HG02763 (cell line): ENCODE measurements around the gene KRT80.
"Not testable (repeated sequence)": the region's sequence is repeated elsewhere in the genome, so short reads cannot be mapped to it uniquely, and the experiment has no call there.

Experiments used
- ATAC-seq: cut with Tn5 transposase; IDR thresholded peaks from one replicate; pipeline ENCODE4 v1.9.1; 2021; ENCODE audit warnings: mild to moderate bottlenecking, moderate library complexity; ENCODE audit not compliant: unreplicated experiment

KRT80 gene

DNA sequence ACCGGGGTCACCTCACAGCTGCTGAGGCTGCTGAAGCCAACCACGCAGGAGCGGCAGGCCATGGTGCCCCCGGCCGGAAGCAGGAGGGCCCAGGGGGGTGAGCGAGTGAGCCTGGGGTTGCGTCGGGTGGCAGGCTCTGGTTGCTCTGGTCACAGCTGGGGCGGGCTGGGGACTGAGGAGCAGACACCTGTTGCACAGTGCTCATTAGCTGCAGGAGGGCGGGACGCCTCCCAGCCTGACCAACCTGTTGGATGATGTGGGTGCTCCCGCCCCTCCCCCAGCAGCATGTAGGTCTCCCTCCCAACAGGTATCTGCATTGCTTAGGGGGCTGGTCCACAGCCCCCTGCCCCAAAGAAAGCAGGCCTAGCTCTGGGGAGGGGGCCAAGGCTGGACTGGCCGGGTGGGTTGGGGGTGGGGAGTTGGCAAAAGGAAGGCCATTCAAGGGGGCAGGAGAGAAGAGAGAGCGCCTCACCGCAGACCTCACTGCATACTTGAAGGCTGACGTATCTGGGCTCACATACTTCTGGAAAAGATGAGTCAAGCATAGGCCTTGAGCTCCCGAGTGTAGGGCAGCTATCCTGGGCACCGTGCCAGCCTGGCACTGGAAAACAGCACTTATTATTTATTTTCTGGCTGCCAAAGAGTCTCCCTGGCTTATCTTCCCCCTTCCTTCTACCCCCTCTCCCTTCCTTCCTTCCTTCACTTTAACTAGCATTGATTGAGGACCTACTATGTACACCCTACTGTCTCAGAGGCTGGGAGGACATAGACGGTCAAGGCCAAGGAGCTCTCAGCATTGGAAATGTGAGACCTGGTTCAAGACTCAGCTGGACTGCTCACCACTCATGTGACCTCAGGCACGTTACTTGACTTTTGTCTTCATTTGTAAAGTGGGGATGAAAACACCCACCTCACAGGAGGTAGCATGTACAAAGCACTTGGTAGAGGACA, at the start of gene KRT80:
Gene KRT80, minus strand, starts transcription at position 174 of the 951 bp plus-strand sequence. Its CDS starts 112 bp downstream, at position 62.
- ATAC-seq, result no peak

DNA sequence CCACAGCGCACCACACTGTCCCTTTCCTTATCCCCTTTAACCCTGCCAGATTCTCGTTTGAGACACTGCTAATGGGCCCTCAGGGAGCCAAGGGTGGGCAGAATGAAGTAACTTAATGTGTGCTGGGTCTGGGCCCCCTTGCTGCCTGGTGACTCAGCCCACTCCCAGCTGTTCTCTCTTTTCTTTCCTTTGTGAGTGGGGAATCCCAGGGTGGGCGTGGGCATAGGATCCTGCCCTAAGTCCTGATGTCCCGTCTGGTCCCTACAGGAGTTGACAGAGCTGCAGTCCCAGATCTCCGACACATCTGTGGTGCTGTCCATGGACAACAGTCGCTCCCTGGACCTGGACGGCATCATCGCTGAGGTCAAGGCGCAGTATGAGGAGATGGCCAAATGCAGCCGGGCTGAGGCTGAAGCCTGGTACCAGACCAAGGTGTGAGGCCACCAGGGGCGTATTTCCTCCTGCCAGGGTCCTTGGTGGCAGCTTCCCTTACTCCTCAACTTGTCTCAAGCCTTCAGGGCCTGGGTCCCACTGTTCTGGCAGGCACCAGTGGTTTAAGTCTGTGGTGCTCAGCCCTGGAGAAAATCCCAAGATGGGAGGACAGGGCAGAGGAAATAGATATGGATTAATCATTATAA, 49.5 kb upstream of the KRT80 start:
- ATAC-seq, result no peak

DNA sequence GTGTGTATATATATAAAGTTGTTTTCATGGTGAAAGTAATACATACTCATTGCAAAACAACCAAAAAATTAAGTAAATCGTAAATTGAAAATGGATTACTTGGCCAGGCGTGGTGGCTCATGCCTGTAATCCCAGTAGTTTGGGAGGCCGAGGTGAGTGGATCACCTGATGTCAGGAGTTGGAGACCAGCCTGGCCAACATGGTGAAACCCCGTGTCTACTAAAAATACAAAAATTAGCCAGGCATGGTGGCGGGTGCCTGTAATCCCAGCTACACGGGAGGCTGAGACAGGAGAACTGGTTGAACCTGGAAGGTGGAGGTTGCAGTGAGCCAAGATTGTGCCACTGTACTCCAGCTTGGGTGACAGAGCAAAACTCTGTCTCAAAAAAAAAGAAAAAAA, 48.4 kb upstream of the KRT80 start:
- ATAC-seq, result not testable (repeated sequence)

DNA sequence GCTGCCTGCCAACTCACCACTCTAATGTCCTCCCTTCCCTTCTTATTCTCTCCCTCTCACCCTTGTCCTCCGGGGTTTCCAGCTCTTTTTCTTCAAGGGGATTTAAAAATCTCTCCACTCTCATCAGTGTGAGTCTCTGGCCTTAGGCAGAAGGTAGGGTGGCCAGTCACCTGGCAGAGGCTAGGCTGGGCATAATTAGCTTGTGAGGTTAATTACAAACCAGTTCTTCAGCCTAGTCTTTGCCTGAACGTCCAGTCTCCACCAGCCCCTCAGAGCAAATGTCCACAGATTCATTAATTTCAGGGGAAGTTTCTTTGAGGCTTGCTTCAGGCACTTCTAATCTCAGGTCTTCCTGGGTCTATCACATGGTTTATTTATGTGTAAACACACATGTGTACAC, 48.0 kb upstream of the KRT80 start:
- no peak for ATAC-seq

DNA sequence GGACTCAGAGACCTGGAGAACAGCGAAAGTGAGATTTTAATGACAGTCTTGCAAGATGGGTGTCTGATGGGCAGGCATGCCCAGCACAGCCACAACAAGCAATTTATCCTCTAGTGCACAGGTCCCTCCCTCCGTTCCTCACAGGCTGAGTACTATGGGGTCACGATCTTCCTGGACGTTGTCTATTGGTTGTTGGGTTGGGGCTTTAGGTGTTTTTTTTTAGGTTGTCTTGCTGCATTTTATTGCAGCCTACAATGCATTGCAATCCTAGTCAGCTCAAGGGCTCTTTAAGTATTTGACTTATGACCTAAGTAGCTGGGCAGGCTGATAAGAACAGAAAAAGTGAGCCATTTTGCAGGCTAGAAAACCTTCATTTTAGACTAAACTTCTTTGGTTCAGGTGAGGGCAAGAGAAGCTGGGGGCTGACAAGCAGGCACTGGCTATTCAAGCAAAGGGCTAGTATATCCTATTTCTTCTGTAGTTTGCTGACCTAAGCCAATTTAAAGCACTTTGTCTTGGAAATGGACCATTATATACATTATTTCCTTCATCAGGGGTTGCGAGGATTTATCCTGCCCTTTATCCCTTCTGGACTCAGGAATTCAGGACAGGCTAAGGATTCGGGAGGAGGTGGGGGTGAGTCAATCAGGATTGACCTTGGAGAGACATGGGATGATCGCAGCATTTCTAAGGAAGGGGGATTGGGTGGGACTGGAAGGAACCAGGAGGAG, 47.3 kb upstream of the KRT80 start:
- ATAC-seq, result no peak

DNA sequence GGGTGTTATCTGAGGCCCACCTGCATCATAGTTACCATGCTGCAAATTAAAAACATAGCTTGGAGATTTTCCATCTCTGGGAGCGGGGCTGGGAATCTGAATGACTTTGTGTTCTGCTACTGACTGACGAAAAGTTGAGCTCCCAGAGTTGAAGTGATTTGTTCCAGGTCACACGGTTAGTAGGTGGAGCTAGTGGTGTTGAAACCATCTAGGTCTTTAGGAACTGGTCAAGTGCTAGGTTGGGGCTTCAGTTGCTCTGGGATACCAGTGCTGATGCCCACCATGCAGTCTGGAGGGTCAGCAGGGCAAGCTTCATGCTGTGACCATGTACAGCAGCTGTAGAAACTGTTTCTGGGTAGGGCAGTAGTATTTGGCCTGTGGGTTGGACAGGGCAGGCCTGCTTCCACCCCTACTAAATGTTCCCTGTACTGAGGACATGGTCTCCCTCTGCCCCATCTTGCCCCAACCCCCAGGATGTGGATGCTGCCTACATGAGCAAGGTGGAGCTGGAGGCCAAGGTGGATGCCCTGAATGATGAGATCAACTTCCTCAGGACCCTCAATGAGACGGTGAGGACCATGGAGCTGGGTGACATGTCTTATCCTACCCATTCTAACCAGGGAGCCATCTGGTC, 46.5 kb upstream of the KRT80 start:
- ATAC-seq, result no peak

DNA sequence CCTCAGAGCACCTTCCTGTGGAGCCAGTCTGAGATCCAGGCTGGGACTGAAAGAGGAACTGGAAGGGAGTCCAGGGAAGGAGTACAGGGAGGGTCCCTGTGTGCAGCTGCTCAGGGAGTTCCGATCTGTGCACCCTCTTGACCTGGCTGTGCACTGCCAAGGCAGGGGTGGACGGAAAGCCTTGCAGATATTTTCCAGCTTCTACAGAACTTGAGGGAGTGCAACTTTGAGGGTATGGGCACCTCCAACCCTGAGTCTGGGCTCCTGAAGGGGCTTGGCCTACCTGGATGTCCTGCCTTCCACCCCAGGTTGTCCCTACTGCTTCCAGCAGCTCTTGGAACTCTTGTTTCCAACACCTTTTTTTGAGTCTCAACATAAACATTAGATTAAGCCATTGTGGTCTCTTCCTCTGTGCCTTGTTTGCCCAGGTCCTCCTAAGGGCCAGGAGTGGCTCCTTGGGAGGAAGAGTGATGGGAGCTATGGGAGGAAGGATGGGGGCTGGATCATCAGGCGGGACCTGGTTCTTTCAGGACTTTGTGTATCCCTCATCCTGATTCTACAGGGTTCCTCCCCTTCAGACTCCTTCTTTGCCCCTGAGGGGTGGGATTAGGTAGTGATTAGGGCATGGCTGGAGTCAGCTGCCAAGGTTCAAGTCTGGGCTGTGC, 44.7 kb upstream of the KRT80 start:
- ATAC-seq, result no peak

DNA sequence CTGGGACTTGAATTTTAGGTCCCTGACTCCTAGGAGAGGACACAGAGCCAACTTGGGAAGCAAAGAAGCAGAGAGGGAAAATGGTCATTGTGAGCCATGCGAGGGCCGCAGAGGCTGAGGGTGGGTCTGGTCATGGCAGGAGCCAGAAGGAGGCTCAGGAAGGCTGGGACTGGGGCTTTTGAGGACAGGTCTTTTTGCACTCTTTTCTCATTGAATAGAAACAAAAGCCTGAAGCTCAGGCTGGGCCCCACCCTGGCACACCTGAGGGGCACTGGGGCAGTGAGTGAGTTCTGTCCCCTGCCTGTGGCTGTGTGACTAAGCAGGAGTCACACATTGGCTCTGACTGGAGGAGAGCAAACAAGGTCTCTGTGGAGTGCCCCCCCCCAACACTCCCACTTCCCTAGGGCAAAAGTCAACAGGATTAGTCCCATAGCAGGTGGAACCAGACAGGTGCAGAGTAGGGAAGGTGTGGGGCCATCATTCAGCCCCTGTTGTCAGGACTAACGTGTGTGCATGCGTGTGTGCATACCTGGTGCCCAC, 44.1 kb upstream of the KRT80 start:
- ATAC-seq, result no peak

DNA sequence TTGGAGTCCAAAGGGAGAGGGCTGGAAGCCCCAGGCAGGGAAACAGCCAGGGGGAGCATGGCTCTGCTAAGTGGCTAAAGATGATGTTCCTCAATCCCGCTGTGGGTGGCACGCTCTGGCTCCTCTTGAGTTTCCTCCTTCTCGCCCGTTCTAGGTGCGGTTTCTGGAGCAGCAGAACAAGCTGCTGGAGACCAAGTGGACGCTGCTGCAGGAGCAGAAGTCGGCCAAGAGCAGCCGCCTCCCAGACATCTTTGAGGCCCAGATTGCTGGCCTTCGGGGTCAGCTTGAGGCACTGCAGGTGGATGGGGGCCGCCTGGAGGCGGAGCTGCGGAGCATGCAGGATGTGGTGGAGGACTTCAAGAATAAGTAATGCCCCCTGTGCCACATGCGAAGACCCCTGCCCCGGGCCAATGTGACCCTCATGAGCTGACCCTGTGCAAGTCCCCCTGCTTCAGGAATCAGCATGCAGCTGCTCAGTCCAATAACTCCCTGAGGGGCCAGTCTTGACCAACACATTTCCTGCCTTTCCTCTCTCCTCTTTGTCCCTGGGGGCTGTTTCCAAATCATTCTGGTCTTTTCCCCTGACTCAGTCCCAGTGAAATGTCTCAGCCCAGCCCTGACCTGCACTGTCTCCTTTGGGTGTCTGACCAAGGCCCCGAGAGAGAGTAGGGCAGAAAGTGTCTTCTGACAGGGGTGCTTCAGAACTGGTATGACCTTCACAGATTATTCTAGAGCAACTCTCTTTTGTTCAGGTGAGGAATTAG, 43.4 kb upstream of the KRT80 start:
- ATAC-seq, result no peak

DNA sequence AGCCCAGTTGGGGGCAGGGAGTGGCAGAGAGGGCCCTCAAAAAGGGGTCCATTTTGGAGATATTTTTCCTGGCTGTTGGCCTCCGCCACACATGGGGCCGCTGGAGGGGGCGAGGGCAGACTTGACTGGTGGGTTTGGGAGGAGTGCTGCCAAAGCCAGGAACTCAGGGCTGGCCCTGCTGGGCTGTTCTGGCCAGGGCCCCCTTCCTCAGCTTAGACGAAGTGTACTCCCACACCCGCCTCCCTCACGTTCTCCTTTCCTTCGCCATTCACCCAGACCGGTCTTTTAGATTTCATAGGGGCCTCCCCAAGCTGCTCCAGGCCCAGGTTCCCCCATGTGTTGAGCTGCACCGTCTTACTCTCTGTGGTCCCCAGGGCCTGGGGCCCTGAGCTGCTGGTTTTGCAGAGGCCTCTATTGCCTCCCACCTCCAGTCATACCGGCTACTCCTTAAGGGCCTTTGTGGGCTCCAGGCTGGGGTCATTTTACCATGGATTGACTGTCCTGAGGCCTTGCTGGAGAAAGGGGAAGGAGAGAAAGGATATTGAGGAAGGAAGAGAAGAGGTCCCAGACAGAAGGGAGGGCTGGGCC, 42.5 kb upstream of the KRT80 start:
- no peak for ATAC-seq

DNA sequence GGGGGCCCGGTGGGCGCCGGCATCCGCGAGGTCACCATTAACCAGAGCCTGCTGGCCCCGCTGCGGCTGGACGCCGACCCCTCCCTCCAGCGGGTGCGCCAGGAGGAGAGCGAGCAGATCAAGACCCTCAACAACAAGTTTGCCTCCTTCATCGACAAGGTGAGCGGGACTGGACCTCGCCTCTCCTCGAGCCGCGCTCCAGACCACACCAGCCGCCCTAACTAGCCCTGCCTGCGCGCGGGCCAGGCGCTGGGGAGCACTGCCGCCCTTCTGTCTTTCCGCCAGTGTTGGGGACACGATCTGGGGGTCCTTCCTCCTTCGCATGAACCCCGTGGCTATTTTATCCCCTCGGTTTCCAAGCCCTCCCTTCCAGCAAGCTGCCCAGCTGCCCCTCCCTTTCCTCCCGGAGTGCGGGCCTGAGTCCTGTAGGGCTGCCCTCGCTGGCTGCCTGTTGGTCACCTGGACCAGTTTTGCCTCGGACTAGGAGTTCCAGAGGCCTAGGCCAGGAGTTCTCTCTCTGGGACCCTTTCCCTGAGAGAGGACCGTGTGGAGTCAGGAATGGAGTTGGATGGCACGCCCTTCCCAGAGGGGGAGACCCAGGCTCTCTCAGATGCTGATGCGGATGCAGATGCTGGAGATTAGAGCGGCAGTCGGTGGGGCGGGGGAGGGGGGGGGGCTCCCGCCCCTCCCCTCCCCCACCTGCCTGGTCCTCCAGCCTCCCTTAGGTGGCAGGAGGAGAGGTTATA, 41.8 kb upstream of the KRT80 start:
- no peak for ATAC-seq

DNA sequence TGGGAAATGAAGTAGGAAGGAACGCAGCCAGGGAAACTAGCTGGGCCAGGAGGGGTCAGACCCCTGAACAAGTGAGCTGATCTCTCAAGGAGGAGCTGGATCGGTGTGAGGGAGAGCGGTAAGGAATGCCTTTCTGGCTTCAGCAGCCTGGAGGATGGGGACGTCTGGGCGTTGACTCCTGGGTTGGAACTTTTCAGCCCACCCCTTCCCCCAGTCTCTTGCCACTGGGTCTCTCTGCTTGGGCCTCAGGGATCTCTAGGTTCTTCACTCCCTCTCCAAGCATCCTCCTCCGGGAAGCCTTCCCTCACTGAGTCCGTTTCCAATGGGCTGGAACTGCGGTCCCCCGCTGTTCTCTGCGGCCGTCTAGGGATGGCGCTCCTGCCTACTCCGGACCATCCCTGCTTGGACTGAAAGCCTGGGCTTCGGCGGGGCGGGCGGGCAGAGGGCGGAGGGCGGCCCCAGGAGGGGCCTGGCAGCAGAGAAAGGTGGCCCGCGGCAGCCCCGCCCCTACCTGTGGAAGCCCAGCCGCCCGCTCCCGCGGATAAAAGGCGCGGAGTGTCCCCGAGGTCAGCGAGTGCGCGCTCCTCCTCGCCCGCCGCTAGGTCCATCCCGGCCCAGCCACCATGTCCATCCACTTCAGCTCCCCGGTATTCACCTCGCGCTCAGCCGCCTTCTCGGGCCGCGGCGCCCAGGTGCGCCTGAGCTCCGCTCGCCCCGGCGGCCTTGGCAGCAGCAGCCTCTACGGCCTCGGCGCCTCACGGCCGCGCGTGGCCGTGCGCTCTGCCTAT, 41.1 kb upstream of the KRT80 start, which contains the start of gene KRT7:
Gene KRT7, plus strand, starts transcription at position 570 of the 788 bp plus-strand sequence. Its CDS starts 54 bp downstream, at position 624.
- no peak for ATAC-seq

DNA sequence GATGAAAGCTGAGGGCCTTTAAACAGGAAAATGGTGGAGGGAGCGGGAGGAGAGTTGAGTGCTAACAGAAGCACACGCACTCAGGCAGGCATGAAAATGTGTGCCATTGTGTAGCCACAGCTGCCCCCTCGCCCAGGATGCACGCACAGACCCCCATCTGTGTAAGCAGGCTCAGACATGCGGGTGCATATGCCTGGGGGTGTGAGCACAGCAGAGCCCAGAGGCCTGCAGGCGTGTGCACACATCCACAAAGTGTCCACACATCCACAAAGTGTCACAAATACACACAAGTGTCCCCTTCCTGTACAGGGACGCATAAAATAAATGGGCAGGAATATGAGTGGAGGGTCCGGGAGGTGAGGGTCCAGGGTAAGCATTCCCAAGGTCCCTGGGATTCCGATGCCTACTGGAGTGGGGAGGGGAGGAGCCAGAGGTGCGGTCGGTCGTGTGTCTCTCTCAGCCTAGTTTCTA, 40.4 kb upstream of the KRT80 start:
- ATAC-seq, result no peak

DNA sequence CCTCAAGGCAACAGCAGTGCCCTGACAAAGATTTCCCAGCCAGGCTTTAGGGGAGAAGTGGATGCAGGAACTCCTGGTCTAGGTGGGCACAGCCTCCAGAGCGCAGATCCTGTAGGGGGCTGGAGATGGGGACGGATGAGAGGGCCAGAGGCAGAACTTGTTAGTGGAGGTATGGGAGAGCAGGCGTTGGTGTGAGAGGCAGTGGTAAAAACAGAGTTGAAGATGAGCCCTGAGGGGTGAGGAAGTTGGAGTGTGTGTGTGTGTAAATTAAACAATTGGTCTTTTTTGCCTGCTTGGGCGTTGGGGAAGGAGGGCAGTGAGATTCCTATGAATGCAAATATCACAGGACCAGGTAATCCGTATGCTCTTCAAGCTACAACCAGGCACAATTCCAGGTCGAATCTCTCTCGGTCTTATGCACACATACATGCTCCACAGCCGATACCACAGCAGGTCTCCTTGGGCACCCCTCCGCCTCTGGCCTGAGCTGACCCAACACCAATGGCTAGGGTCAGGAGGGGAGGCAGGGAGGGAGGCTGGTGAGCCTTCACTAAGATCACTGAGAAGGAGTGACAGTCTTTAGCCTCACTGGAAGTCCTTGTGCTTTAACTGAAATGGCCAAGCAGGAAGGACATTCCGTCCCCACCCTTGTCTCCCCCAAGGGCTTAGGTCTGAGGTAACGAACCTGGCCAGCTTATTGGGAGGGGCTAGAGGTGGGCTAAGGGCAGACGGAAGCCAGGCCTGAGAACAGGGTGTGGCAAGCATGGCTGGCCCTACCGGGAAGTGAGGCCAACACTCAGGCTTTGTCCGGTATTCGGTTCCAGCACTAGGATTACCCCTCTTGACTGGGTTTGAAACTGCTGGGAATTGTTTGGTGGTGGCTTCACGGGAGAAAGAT, 39.7 kb upstream of the KRT80 start:
- no peak for ATAC-seq

DNA sequence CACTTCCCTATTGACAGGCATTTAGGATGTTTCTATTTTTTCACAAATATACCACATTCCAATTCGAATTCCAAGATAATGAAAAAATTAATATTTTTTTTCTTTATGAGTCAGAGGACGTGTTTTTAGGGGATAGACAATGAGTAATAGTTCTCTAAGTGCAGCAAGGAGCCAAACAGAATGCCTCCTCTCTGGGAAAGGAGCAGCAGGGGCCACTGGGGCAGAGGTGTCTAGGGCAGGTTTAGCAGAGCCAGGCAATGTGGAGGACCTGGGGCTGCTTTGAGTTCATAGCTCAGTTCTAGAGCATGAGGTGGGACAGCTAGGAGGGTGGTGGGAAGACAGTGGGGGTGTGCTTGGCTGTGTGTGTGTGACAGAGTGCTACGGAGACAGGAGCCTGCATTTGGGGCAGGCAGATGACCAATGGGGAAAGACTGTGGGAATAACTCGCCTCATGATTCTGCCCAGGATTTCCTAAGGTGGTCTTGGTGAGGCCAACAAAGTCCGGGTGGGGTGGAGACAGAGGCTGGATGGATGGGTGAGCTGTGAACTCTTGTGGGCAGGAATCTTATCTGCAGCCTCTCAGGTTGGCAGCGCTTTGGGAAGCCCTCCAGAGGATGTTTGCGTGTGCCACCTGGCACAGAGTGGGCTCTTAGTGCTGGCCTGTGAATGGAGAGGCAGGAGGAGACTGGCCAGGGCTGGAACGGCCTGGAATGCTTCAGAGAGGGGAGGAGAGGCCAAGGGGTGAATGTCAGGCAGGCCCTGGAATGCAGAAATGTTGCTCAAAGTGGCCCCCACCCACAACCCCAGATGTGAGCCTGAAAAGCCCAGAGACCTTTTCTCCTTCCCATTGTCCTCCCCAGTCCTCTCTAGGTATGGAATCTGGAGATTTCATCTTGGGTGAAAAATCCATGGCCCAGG, 38.8 kb upstream of the KRT80 start:
- no peak for ATAC-seq
